ENCODE results near the gene KCTD11.

Gene KCTD11

GRCh38 chr17:7379134-7379533, 27.2 kb downstream of the KCTD11 start:
- DNase-seq (ENCODE audit: low spot score) = no peak

GRCh38 chr17:7380321-7380720, 28.4 kb downstream of the KCTD11 start:
- DNase-seq (ENCODE audit: low spot score) = no peak

GRCh38 chr17:7380855-7381683, 29.1 kb downstream of the KCTD11 start, which contains the start of gene TNK1:
Gene TNK1, plus strand, starts transcription at chr17:7381089. Its CDS starts 1,838 bp downstream, at chr17:7382927.
- no peak for DNase-seq (ENCODE audit: low spot score)

- no peak for DNase-seq (ENCODE audit: low spot score)
These were observed 30.9 kb downstream of the KCTD11 start for GRCh38 chr17:7382901-7383300.

GRCh38 chr17:7383371-7383741, 31.4 kb downstream of the KCTD11 start:
- DNase-seq (ENCODE audit: low spot score) = no peak

GRCh38 chr17:7383742-7384488, 32.0 kb downstream of the KCTD11 start:
- peak; percentile 63 for DNase-seq (ENCODE audit: low spot score)

GRCh38 chr17:7384489-7385081, 32.6 kb downstream of the KCTD11 start:
- DNase-seq (ENCODE audit: low spot score) = no peak

- DNase-seq (ENCODE audit: low spot score) = no peak
These were observed 36.9 kb downstream of the KCTD11 start for GRCh38 chr17:7388856-7389255.

GRCh38 chr17:7389924-7390910, 38.3 kb downstream of the KCTD11 start:
- no peak for DNase-seq (ENCODE audit: low spot score)

GRCh38 chr17:7391307-7391706, 39.3 kb downstream of the KCTD11 start:
- DNase-seq (ENCODE audit: low spot score) = no peak

- no peak for DNase-seq (ENCODE audit: low spot score)
These were observed 41.0 kb downstream of the KCTD11 start for GRCh38 chr17:7392696-7393612.

GRCh38 chr17:7393613-7394451, 41.9 kb downstream of the KCTD11 start:
- DNase-seq (ENCODE audit: low spot score) = peak; percentile 71

GRCh38 chr17:7394452-7395191, 42.7 kb downstream of the KCTD11 start, which contains the start of gene PLSCR3:
Gene PLSCR3, minus strand, starts transcription at chr17:7394525. Its CDS starts 415 bp downstream, at chr17:7394110.
- peak; percentile 73 for DNase-seq (ENCODE audit: low spot score)

GRCh38 chr17:7396147-7396546, 44.2 kb downstream of the KCTD11 start:
- no peak for DNase-seq (ENCODE audit: low spot score)

- no peak for DNase-seq (ENCODE audit: low spot score)
These were observed 46.6 kb downstream of the KCTD11 start for GRCh38 chr17:7398612-7399011.

GRCh38 chr17:7403043-7403726, 51.2 kb downstream of the KCTD11 start:
- peak; percentile 19 for DNase-seq (ENCODE audit: low spot score)

- no peak for DNase-seq (ENCODE audit: low spot score)
These were observed 51.7 kb downstream of the KCTD11 start for GRCh38 chr17:7403727-7403976.

- peak; percentile 95 for DNase-seq (ENCODE audit: low spot score)
These were observed 52.2 kb downstream of the KCTD11 start, which contains the start of gene TMEM256 for GRCh38 chr17:7403977-7404736. Gene TMEM256, minus strand, starts transcription at chr17:7404097. Its CDS starts 13 bp downstream, at chr17:7404084.
